ENCODE results near the gene CRYBB1. TPM values are rescaled to one million over a fixed set of nuclear protein-coding genes. Genes with fewer than 3 reads are reported as not detected.

The CRYBB1 gene
- total RNA-seq, 2 donors from 2014 or later, result 0.33 to 1.7 TPM

GRCh38 chr22:26593763-26594162 is 24.1 kb downstream of the CRYBB1 start:
- H3K27me3 Mint-ChIP-seq (ENCODE audit: insufficient read depth), result no peaks in the 10 kb centered on the region
- no peak overlapping the region for H3K27ac Mint-ChIP-seq
- Histone ChIP-seq H3K4me3 (ENCODE audit: low read length) (no peak overlapping the region), H3K4me1 (ENCODE audit: control insufficient read depth, insufficient read depth, low read length) (no peaks in the 10 kb centered on the region), H3K9ac (ENCODE audit: extremely low read depth, low read length, poor library complexity, severe bottlenecking) (no peak overlapping the region), H3K9me3 (ENCODE audit: control insufficient read depth, low read length) (no peaks in the 10 kb centered on the region), H3K27me3 (ENCODE audit: control insufficient read depth, insufficient read depth, low read length, poor library complexity, severe bottlenecking) (no peaks in the 10 kb centered on the region), H3K27ac (ENCODE audit: low read depth, low read length) (no peak overlapping the region), H3K36me3 (ENCODE audit: control insufficient read depth, insufficient read depth, low read length) (no peaks in the 10 kb centered on the region)
- 91% methylated on average over 1 of the region's 1 CpG; no CpG with 5 or more reads in 1 of the 2 experiments for WGBS, 2 experiments (ENCODE audit: insufficient coverage in 1 of 2, insufficient read length in 1 of 2)
- H3K9me3 Mint-ChIP-seq, result no peaks in the 10 kb centered on the region
- no peak overlapping the region for H3K4me3 Mint-ChIP-seq
- H3K4me1 Mint-ChIP-seq, result peaks cover 17% of the 10 kb centered on the region
- H3K36me3 Mint-ChIP-seq (ENCODE audit: low read depth), result peaks cover under 1% of the 10 kb centered on the region
- no peak for DNase-seq
- peak; percentile 24 for TF ChIP-seq CTCF (conservative IDR thresholded peaks at IDR 0.05)

- Mint-ChIP-seq H3K36me3 (ENCODE audit: low read depth) (peaks cover 10% of the 10 kb centered on the region), H3K27me3 (ENCODE audit: insufficient read depth) (no peaks in the 10 kb centered on the region), H3K4me3 (no peak overlapping the region), H3K9me3 (no peaks in the 10 kb centered on the region), H3K4me1 (peaks cover 17% of the 10 kb centered on the region), H3K27ac (peak overlapping the region; percentile 3)
- Histone ChIP-seq H3K27ac (ENCODE audit: low read depth, low read length) (no peak overlapping the region), H3K36me3 (ENCODE audit: control insufficient read depth, insufficient read depth, low read length) (no peaks in the 10 kb centered on the region), H3K9me3 (ENCODE audit: control insufficient read depth, low read length) (peaks cover 5% of the 10 kb centered on the region), H3K4me3 (ENCODE audit: low read length) (no peak overlapping the region), H3K9ac (ENCODE audit: extremely low read depth, low read length, poor library complexity, severe bottlenecking) (no peak overlapping the region), H3K4me1 (ENCODE audit: control insufficient read depth, insufficient read depth, low read length) (no peaks in the 10 kb centered on the region), H3K27me3 (ENCODE audit: control insufficient read depth, insufficient read depth, low read length, poor library complexity, severe bottlenecking) (no peaks in the 10 kb centered on the region)
- no peak for TF ChIP-seq CTCF (conservative IDR thresholded peaks at IDR 0.05)
- WGBS, 2 experiments (ENCODE audit: insufficient coverage in 1 of 2, insufficient read length in 1 of 2), result 92 to 93% methylated on average over 4 of the region's 4 CpGs
- no peak for DNase-seq
These were observed 25.4 kb downstream of the CRYBB1 start for GRCh38 chr22:26592421-26592891.

- H3K4me3 Mint-ChIP-seq, result peak within 1 kb of the TSS; percentile 87
- Histone ChIP-seq H3K4me3 (ENCODE audit: low read length) (peak within 1 kb of the TSS; percentile 91), H3K9me3 (ENCODE audit: control insufficient read depth, low read length) (peaks cover 5% of the 10 kb centered on the region), H3K9ac (ENCODE audit: extremely low read depth, low read length, poor library complexity, severe bottlenecking) (peak within 1 kb of the TSS; percentile 77), H3K4me1 (ENCODE audit: control insufficient read depth, insufficient read depth, low read length) (no peaks in the 10 kb centered on the region), H3K27me3 (ENCODE audit: control insufficient read depth, insufficient read depth, low read length, poor library complexity, severe bottlenecking) (no peaks in the 10 kb centered on the region), H3K27ac (ENCODE audit: low read depth, low read length) (no peak within 1 kb of the TSS), H3K36me3 (ENCODE audit: control insufficient read depth, insufficient read depth, low read length) (no peaks in the 10 kb centered on the region)
- WGBS, 2 experiments (ENCODE audit: insufficient coverage in 1 of 2, insufficient read length in 1 of 2), result 7 to 28% methylated on average over 16 to 72 of the region's 72 CpGs
- no peaks in the 10 kb centered on the region for H3K9me3 Mint-ChIP-seq
- H3K36me3 Mint-ChIP-seq (ENCODE audit: low read depth), result peaks cover 14% of the 10 kb centered on the region
- H3K27ac Mint-ChIP-seq, result peak within 1 kb of the TSS; percentile 83
- no peak for TF ChIP-seq CTCF (conservative IDR thresholded peaks at IDR 0.05)
- DNase-seq, result peak; percentile 91
- peaks cover 26% of the 10 kb centered on the region for H3K4me1 Mint-ChIP-seq
- no peaks in the 10 kb centered on the region for H3K27me3 Mint-ChIP-seq (ENCODE audit: insufficient read depth)
These were observed 27.7 kb downstream of the CRYBB1 start, which contains the start of gene TPST2 for GRCh38 chr22:26589845-26590736. Gene TPST2 (minus strand): TSS chr22:26590132. CDS start chr22:26541630, 48,502 bp downstream.

Measured in endodermal cell (in vitro differentiated cells).